Endothelial cell of umbilical vein (primary cell): ENCODE data around the gene PPP1R7.

Source experiments
- CTCF ChIP-seq, 2 donors: IDR thresholded peaks; 1 replicate in 1 of 2; 2 replicates in 1 of 2; pipeline ENCODE4 v1.5.1; 2011; ENCODE audit warnings: low read length in 2 of 2, mild to moderate bottlenecking in 2 of 2, moderate library complexity in 2 of 2, control low read depth in 1 of 2, inconsistent platforms in 1 of 2, low read depth in 1 of 2; ENCODE audit not compliant: insufficient read depth in 1 of 2; ENCODE audit errors: extremely low read depth in 1 of 2
- EZH2 ChIP-seq: IDR thresholded peaks from 2 replicates; pipeline ENCODE4 v1.6.1; 2012; ENCODE audit warnings: borderline replicate concordance, low read depth, mild to moderate bottlenecking, moderate library complexity, low read length, inconsistent platforms; ENCODE audit not compliant: severe bottlenecking
- GATA2 ChIP-seq: IDR thresholded peaks from 2 replicates; pipeline ENCODE4 v1.7.0; 2011; ENCODE audit warnings: low read depth, mild to moderate bottlenecking, moderate library complexity, mixed read lengths, low read length; ENCODE audit not compliant: insufficient read length, insufficient read depth
- MAX ChIP-seq: IDR thresholded peaks from 2 replicates; pipeline ENCODE4 v1.6.1; 2011; ENCODE audit not compliant: insufficient read depth, insufficient read length
- MYC ChIP-seq: IDR thresholded peaks from one replicate; pipeline ENCODE4 v1.6.1; 2011; ENCODE audit warnings: mild to moderate bottlenecking, low read depth, low read length
- POLR2A ChIP-seq: IDR thresholded peaks from 2 replicates; pipeline ENCODE4 v1.6.1; 2012; ENCODE audit warnings: low read depth, mild to moderate bottlenecking, control low read depth, low read length
- POLR2AphosphoS5 ChIP-seq: IDR thresholded peaks from 2 replicates; pipeline ENCODE4 v1.6.1; 2012; ENCODE audit warnings: low read depth, mild to moderate bottlenecking, control low read depth, low read length, moderate library complexity; ENCODE audit not compliant: insufficient read depth

GRCh38 chr2:241217320-241218031 is 67.2 kb downstream of the PPP1R7 start:
- TF ChIP-seq CTCF (IDR thresholded peaks at IDR 0.05; ENCODE audit: extremely low read depth in 1 of 2, insufficient read depth in 1 of 2, low read depth in 1 of 2, low read length in 2 of 2) = no peak
- TF ChIP-seq POLR2A = no peak
- no peak for TF ChIP-seq GATA2
- no peak for TF ChIP-seq POLR2AphosphoS5
- no peak for TF ChIP-seq MAX
- TF ChIP-seq EZH2 = no peak
- TF ChIP-seq MYC = no peak
